Thoracic aorta (tissue), 2 donors: ENCODE measurements around the gene MRPL55. TPM values are rescaled to one million over a fixed set of nuclear protein-coding genes. Genes with fewer than 3 reads are reported as not detected.

Experiments
- ATAC-seq: fragments of 150-250 bp; one replicate; pipeline ENCODE4 v1.8.0; 2017; ENCODE audit warnings: low read depth; ENCODE audit not compliant: insufficient number of reproducible peaks, low FRiP score
- DNase-seq: peaks from one replicate; pipeline ENCODE4 v3.0.0-alpha.2; 2020; ENCODE audit warnings: low spot score
- H3K27ac ChIP-seq, 2 donors: fragments of 200-600 bp; sonication (generic); 1 replicate in 1 of 2; 2 replicates in 1 of 2; pipeline ENCODE4 v1.5.1; 2016; ENCODE audit warnings: mild to moderate bottlenecking in 2 of 2, moderate library complexity in 2 of 2
- H3K27me3 ChIP-seq: fragments of 200-600 bp; sonication (generic); replicated peaks from 2 replicates; pipeline ENCODE4 v1.6.0; 2016; ENCODE audit warnings: mild to moderate bottlenecking; ENCODE audit not compliant: insufficient read depth
- H3K36me3 ChIP-seq: fragments of 200-600 bp; sonication (generic); one replicate; pipeline ENCODE4 v1.5.1; 2016
- H3K4me1 ChIP-seq, 2 donors: fragments of 200-600 bp; sonication (generic); 1 replicate in 1 of 2; 2 replicates in 1 of 2; pipeline versions ENCODE4 v1.5.1 to v1.6.0; 2016; ENCODE audit warnings: low read depth in 2 of 2, mild to moderate bottlenecking in 1 of 2; ENCODE audit not compliant: control insufficient read depth in 1 of 2
- H3K4me3 ChIP-seq: fragments of 200-600 bp; sonication (generic); 2 replicates; pipeline ENCODE4 v1.5.1; 2016; ENCODE audit warnings: mild to moderate bottlenecking
- H3K9me3 ChIP-seq: fragments of 200-600 bp; sonication (generic); 2 replicates; pipeline ENCODE4 v1.5.1; 2016
- total RNA-seq, 2 donors: library from RNA; depleted of rRNA; stranded (reverse); fragments of >200 nt; gene quantifications; one replicate each; pipeline versions ENCODE4 v1.1.0 to v1.2.3, GENCODE V29; 2016
- TF ChIP-seq, protein P1 (sequence below): fragments of 200-600 bp; sonication (generic); IDR thresholded peaks from one replicate; pipeline ENCODE4 v1.5.1; 2019; ENCODE audit warnings: antibody characterized with exemption

MRPL55 gene
- total RNA-seq, 2 donors from 2014 or later, result 32.4 to 79.3 TPM

DNA sequence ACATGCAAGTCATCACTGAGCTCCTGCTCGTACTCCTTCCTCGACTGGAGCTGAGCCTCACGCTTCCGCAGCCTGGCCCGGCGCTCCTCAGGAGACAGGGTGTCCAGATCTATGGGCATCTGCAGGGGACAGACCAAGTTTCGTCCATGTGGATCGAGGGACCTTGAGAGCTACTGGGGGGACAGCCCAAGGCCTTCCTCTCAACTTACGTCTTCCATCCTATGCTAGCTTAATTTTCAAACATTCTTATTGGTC is 2.4 kb downstream of the MRPL55 start:
- TF ChIP-seq, protein P1, sequence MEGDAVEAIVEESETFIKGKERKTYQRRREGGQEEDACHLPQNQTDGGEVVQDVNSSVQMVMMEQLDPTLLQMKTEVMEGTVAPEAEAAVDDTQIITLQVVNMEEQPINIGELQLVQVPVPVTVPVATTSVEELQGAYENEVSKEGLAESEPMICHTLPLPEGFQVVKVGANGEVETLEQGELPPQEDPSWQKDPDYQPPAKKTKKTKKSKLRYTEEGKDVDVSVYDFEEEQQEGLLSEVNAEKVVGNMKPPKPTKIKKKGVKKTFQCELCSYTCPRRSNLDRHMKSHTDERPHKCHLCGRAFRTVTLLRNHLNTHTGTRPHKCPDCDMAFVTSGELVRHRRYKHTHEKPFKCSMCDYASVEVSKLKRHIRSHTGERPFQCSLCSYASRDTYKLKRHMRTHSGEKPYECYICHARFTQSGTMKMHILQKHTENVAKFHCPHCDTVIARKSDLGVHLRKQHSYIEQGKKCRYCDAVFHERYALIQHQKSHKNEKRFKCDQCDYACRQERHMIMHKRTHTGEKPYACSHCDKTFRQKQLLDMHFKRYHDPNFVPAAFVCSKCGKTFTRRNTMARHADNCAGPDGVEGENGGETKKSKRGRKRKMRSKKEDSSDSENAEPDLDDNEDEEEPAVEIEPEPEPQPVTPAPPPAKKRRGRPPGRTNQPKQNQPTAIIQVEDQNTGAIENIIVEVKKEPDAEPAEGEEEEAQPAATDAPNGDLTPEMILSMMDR, result no peak
- Histone ChIP-seq H3K4me3 (no peak overlapping the region), H3K27me3 (no peaks in the 10 kb centered on the region), H3K27ac (no peak overlapping the region), H3K9me3 (no peaks in the 10 kb centered on the region), H3K4me1 (peaks cover 17 to 42% of the 10 kb centered on the region in 2 donors), H3K36me3 (peaks cover 10% of the 10 kb centered on the region)
- no peak for DNase-seq
- no peak for ATAC-seq

DNA sequence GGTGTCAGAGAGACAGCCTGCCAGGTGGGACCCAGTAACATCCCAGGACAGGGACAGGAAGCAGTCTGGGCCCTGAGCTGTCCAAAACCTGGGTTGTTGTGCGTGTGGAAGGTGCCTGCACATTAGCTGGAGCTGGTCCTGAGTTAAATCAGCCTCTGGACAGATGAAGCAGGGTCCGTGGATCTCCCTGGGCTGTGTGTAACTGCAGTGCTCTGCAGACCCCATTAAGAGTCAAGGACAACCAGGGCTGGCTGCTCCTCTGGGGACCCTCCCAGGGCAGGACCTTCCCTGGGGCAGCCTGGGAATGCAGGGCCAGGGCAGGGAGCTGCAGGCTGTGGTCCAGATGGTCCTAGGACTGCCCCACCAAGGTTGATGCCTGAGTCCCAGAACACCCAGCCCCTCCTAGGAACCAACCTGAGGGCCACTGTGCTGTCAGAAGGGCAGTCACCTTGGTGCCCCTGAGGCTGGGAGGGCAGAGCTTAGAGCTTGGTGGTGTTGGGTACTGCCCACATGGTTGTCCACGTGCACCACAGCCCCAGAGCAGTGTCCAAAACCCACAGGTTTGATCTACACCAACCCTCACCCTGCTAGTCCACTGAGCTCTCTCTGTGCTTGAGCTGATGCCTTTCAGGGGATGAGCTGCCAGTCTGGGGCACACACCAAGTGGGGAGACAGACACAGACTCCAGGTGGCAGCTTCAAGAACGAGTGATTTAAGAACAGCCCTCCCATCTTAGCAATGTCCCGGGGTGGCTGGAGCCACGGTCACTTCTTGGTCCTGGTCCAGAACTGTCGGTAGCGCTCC is 2.9 kb downstream of the MRPL55 start:
- no peaks in the 10 kb centered on the region for H3K9me3 ChIP-seq
- no peaks in the 10 kb centered on the region for H3K27me3 ChIP-seq
- H3K4me3 ChIP-seq, result no peak overlapping the region
- peaks cover 10% of the 10 kb centered on the region for H3K36me3 ChIP-seq
- TF ChIP-seq, protein P1, result no peak
- H3K4me1 ChIP-seq, result peaks cover 19 to 48% of the 10 kb centered on the region in 2 donors
- no peak overlapping the region for H3K27ac ChIP-seq
- ATAC-seq (no peak), DNase-seq (no peak)

DNA sequence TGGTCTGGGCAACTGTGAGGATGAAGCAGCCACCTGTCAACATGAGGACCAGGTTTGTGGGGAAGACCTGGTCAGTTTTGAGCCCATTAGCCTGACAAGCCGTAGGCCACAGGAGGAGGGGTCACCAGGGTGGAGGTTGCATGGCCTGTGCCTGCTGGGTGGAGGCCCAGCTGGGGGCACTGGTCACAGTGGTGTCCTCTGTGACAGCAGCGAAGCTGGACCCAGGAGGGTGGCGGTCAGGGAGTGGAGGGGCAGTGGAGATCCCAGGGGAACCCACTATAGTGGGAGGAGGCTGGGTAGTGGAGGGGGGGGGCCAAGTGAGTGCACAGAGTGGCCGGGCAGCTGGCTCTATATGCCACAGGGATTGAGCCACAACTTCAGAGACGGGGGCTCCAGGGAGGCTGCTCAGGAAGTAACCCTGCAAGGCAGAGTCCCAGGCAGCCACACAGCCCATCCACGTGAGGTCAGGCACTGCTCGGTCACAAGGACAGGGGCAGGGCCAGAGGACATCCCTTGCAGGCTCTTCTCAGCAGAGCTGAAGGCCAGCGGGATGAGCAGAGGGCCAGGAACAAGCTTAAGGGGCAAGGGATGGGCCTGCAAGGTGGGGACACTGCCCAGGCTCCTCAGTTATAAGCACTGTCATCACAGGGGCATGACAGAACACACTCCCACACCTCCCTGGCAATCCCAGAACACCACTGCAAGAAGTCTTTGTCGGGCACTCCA is 3.7 kb downstream of the MRPL55 start:
- peaks cover 10% of the 10 kb centered on the region for H3K36me3 ChIP-seq
- DNase-seq, result no peak
- no peak overlapping the region for H3K27ac ChIP-seq
- TF ChIP-seq, protein P1, result no peak
- H3K9me3 ChIP-seq, result no peaks in the 10 kb centered on the region
- H3K27me3 ChIP-seq, result no peaks in the 10 kb centered on the region
- H3K4me1 ChIP-seq, result peaks cover 19 to 47% of the 10 kb centered on the region in 2 donors
- H3K4me3 ChIP-seq, result no peak overlapping the region
- no peak for ATAC-seq

DNA sequence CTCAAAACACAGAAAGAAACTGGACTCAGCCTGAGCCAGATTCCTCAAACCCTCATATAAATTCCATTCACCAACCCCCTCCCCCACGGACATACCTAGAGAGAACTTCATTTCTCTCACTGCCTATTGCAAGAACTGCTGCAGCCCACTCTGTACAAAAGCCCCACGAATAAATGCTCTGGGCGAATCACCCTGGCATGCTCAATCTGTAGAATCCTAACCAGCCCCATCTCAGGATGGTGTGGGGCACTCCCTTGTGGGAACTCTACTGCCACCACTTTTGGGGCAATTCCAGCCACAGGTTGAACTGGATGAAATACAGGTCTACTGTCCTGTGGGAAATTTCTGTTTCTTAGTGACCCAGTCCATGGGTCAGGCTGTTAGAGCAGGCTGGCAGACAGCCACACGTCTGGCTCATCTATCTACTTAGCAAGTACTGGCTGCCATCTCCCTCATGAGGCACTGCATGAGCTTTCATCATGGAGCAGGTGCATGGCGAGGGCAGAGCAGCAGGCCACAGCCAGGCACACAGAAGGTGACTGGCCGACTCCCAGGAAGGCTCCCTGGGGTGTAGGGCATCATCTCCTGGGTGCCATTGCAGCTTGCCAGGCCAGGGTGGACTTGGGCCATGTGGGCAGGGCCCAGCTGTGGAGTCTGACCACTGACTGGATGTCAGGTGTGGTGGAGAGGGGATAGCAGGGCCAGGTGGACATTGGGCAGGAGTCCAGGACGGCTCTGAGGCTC is 4.4 kb downstream of the MRPL55 start:
- H3K27me3 ChIP-seq, result no peaks in the 10 kb centered on the region
- no peak overlapping the region for H3K27ac ChIP-seq
- peaks cover 16% of the 10 kb centered on the region for H3K36me3 ChIP-seq
- H3K4me1 ChIP-seq, result peaks cover 19 to 41% of the 10 kb centered on the region in 2 donors
- no peaks in the 10 kb centered on the region for H3K9me3 ChIP-seq
- no peak overlapping the region for H3K4me3 ChIP-seq
- TF ChIP-seq, protein P1, result no peak
- no peak for ATAC-seq
- no peak for DNase-seq
